ENCODE measurements around the gene OSBPL7. TPM values are rescaled to one million over a fixed set of nuclear protein-coding genes. Genes with fewer than 3 reads are reported as not detected.

OSBPL7 gene
- total and polyA plus RNA-seq, 2 of the 8 experiments (the other 6 are each of a cell fraction or from before 2014, with no cell fraction given), result 7.2 to 8.9 TPM

DNA sequence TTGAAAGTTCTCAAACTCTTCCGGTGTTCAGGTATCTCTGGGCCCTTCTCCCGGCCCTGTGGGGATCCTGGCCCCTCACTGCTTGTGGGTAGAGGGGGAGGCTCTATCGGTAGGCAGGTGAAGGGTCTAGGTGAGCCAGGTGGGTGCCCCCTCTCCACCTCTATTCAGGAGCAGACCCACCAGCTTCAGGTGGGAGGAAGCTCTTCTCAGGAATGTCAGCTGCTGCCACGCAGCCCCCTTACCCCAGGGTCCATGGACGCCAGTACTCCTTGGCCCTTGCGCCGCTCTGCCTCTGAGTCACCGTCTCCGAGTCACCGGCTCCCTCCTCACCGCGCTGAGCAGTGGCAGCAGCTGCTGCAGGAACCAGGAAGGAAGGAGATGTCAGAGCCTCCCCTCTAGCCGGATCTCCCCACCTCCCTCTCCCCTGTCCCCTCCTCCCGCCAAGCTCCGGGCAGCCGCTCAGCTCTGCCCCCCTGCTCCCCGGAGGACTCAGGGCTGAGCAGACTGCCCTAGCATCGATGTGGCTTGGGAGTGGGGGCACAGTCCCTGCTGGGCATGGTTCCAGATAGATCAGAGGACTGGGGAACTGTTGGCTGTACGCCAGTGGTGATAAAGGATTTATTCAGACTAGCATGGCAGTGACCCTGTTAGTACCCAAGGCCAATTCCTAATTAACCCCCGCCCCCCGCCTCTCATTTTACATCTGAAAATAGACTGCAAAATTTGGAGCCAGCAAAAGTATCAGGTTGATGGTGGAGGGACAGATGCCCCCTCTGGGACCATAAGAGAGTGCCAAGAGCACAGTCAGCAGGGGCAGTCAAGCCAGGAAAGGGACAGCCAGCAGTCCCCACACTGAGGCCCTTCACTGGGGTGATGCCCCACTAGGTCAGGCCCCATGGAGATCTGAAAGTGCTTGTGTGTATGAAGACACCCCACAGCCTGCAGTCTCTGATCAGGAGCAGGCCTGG is at the start of gene OSBPL7 (continued):
- TF ChIP-seq JUND (IDR thresholded peaks at IDR 0.05; ENCODE audit: low read length), result peak; percentile 58; the same call in 1 of the 2 replicates
- TF ChIP-seq GTF2F1 (IDR thresholded peaks at IDR 0.05; ENCODE audit: borderline replicate concordance, low read depth, low read length), result no peak
- no peak for TF ChIP-seq KDM1A (IDR thresholded peaks at IDR 0.05; ENCODE audit: borderline replicate concordance, low read length)
- TF ChIP-seq CREB1 (IDR thresholded peaks at IDR 0.05), result no peak
- no peak for TF ChIP-seq GABPA (IDR thresholded peaks at IDR 0.05; ENCODE audit: borderline replicate concordance, insufficient read depth, low read length)
- TF ChIP-seq ASH2L (IDR thresholded peaks at IDR 0.05; ENCODE audit: low read length), result no peak
- TF ChIP-seq, protein P1, sequence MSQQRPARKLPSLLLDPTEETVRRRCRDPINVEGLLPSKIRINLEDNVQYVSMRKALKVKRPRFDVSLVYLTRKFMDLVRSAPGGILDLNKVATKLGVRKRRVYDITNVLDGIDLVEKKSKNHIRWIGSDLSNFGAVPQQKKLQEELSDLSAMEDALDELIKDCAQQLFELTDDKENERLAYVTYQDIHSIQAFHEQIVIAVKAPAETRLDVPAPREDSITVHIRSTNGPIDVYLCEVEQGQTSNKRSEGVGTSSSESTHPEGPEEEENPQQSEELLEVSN (IDR thresholded peaks at IDR 0.05), result peak; percentile 30; the same call in 1 of the 2 replicates
- TF ChIP-seq SAP30 (IDR thresholded peaks at IDR 0.05; ENCODE audit: insufficient read depth, insufficient replicate concordance, low read length), result peak; percentile 96
- TF ChIP-seq EP300 (IDR thresholded peaks at IDR 0.05; ENCODE audit: borderline replicate concordance in 1 of 2, low read depth in 2 of 2, low read length in 2 of 2), result peak in 1 of 2 experiments; percentile 23; a peak in 1 of 3 replicates
- TF ChIP-seq FOSL1 (IDR thresholded peaks at IDR 0.05; ENCODE audit: insufficient read depth, low read depth, low read length), result no peak
